HUES6 (cell line): Measurements from ENCODE around the gene AFG3L2.
"Not testable (repeated sequence)": the region's sequence is repeated elsewhere in the genome, so short reads cannot be mapped to it uniquely, and the experiment has no call there.

Source experiments
- H3K27ac ChIP-seq: 2 replicates; pipeline ENCODE4 v1.7.0; 2013; ENCODE audit warnings: low read depth, mild to moderate bottlenecking, low read length, inconsistent platforms
- H3K27me3 ChIP-seq: 2 replicates; pipeline ENCODE4 v1.6.1; 2013; ENCODE audit warnings: low read length; ENCODE audit not compliant: control insufficient read depth, insufficient read depth
- H3K36me3 ChIP-seq: 2 replicates; pipeline ENCODE4 v1.6.1; 2013; ENCODE audit warnings: low read length; ENCODE audit not compliant: control insufficient read depth, insufficient read depth
- H3K4me1 ChIP-seq: 2 replicates; pipeline ENCODE4 v1.6.1; 2013; ENCODE audit warnings: low read length; ENCODE audit not compliant: control insufficient read depth, insufficient read depth
- H3K4me3 ChIP-seq: 2 replicates; pipeline ENCODE4 v1.5.1; 2013; ENCODE audit warnings: low read depth, low read length
- H3K9ac ChIP-seq: one replicate; pipeline ENCODE4 v1.6.1; 2013; ENCODE audit warnings: mild to moderate bottlenecking, low read length
- H3K9me3 ChIP-seq: 2 replicates; pipeline ENCODE4 v1.6.1; 2013; ENCODE audit warnings: low read depth, low read length; ENCODE audit not compliant: control insufficient read depth, insufficient read depth

The AFG3L2 gene

DNA sequence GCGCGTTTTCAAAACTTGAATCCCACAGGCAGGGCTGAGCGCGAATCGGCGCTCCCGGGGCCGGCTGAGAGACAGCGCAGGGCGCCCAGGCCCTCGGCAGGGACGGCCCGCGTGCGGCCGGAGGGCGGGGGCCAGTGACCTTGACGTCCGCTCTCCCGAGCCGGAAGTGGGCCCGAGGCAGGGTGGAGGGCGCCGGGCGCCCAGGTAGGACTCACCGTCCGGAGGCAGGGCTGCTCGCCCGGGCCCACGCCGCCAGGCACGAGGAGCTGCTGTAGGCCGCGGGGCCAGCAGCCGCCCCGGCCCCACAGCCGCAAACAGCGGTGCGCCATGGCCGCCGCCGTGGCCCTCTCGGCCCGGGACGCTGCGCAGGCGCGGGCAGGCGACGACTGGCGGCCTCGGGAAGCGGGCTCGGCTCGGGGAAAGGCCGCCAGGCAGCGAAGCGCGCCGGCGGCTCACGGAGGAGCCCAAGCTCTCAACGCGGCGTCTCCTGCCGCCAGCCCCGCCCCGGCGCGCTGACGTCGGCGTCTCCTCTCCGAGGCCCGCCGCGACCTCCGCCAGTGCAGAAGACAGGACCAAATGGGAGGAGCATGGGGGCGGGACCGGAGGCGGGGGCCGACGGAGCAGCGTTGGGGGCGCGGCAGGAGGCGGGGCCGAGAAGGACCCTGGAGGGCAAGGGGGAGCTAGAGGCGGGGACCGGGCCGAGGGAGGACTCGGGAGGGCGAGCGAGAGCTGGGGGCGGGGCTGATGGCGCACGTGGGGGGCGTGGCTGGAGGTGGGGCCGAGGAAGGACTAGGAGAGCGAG, at the start of gene AFG3L2:
Gene AFG3L2 (minus strand): TSS at position 474 of the 802 bp plus-strand sequence. CDS start 145 bp downstream, at position 329.
- peak within 1 kb of the TSS; percentile 96 for H3K9ac ChIP-seq
- peak within 1 kb of the TSS; percentile 85 for H3K27ac ChIP-seq
- H3K27me3 ChIP-seq, result no peaks in the 10 kb centered on the region
- H3K9me3 ChIP-seq, result no peaks in the 10 kb centered on the region
- peak within 1 kb of the TSS; percentile 83 for H3K4me3 ChIP-seq
- H3K4me1 ChIP-seq, result peaks cover 25% of the 10 kb centered on the region; the same call in 1 of the 2 replicates
- H3K36me3 ChIP-seq, result no peaks in the 10 kb centered on the region

DNA sequence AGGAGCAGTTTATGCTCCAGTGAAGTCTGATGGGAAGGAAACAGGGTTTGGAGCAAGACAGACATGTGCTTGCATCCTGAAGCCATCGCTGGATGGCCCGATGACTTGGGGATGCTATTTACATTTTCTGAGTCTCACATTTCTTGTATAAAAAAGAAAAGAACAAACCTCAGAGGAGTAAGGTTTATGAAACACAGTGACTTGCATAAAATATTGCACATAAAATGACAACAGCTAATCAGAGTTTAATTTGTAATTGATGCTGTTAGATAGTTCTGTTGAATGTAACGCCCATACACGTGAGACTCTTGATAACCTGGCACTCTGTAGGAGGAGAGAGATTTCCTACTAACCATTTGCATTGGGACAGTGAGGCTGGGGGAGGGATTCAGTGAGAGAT, 47.2 kb upstream of the AFG3L2 start:
- H3K27me3 ChIP-seq, result no peaks in the 10 kb centered on the region
- H3K36me3 ChIP-seq, result peaks cover 19% of the 10 kb centered on the region
- peaks cover 8% of the 10 kb centered on the region; the same call in 1 of the 2 replicates for H3K9me3 ChIP-seq

DNA sequence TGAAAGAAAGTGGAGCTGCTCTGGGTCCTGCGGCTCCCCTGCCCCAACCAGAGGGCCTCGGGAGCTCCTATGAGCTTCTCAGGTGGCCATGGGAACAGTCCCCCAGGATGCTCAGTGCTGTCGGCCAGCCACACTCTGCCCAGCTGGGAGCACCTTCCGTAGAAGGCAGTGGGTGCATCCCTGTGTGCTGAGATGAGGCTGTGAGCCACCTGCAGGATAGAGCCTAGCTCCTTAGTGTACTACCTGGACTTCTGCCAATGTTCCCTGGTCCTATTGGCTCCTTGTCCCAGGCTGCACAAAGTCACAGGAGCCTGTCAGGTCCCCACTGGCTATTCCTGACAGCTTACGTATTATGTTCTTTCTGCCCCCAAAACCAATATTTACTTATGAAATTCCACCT, 46.8 kb upstream of the AFG3L2 start:
- H3K27ac ChIP-seq, result no peak overlapping the region
- no peak overlapping the region for H3K9ac ChIP-seq
- H3K27me3 ChIP-seq, result no peaks in the 10 kb centered on the region
- peaks cover 8% of the 10 kb centered on the region; the same call in 1 of the 2 replicates for H3K9me3 ChIP-seq
- peaks cover 15% of the 10 kb centered on the region for H3K36me3 ChIP-seq
- H3K4me1 ChIP-seq, result peaks cover 5% of the 10 kb centered on the region
- no peak overlapping the region for H3K4me3 ChIP-seq

More for the DNA sequence above, 47.2 kb upstream of the AFG3L2 start:
- Histone ChIP-seq H3K4me1 (peaks cover 5% of the 10 kb centered on the region), H3K4me3 (no peak overlapping the region), H3K27ac (no peak overlapping the region), H3K9ac (no peak overlapping the region)

DNA sequence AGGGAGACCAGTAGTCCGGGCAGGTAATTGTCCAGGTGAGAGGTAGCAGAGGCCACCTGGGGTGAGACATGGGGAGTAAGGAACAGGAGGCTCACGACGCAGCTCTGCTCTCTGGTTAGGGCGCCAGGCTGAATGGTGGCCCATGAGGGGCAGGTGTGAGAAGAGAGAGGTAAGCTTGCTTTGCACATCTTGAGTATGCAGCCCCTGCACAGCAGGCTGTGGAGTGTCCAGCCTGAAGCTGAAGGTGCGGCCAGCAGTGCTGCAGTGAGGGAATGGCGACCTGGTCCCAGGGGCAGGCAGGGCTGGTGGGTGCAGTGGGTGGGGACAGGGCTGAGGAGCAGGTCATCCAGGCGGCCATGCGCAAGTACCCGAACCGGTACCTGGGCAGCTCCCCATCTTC, 46.4 kb upstream of the AFG3L2 start:
- H3K4me1 ChIP-seq, result peaks cover 5% of the 10 kb centered on the region
- no peak overlapping the region for H3K27ac ChIP-seq
- no peak overlapping the region for H3K9ac ChIP-seq
- peaks cover 8% of the 10 kb centered on the region; the same call in 1 of the 2 replicates for H3K9me3 ChIP-seq
- H3K4me3 ChIP-seq, result no peak overlapping the region
- no peaks in the 10 kb centered on the region for H3K27me3 ChIP-seq
- peaks cover 12% of the 10 kb centered on the region for H3K36me3 ChIP-seq

DNA sequence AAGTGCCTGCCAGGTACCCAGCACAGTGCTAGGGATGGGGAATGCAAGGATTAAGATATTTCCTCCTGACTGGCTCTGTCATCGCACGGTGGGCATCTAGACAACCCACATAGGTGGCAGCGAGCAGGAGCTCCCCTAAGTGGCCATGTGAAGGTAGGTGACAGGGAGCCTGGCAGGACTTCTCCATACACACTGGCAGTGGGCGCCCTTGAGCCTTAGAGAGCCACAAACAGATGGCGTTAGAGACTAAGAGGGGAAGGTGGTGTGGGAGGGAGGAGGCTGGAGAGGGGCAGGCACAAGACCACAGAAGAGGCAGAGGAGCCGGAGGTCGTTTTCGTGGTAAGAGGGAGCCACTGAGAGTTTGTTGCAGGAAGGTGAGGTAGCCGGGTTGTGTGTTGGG, 45.9 kb upstream of the AFG3L2 start:
- Histone ChIP-seq H3K36me3 (peaks cover 11% of the 10 kb centered on the region), H3K9me3 (peaks cover 7% of the 10 kb centered on the region; the same call in 1 of the 2 replicates), H3K27ac (no peak overlapping the region), H3K4me3 (no peak overlapping the region), H3K27me3 (no peaks in the 10 kb centered on the region), H3K9ac (no peak overlapping the region), H3K4me1 (peaks cover 5% of the 10 kb centered on the region)

DNA sequence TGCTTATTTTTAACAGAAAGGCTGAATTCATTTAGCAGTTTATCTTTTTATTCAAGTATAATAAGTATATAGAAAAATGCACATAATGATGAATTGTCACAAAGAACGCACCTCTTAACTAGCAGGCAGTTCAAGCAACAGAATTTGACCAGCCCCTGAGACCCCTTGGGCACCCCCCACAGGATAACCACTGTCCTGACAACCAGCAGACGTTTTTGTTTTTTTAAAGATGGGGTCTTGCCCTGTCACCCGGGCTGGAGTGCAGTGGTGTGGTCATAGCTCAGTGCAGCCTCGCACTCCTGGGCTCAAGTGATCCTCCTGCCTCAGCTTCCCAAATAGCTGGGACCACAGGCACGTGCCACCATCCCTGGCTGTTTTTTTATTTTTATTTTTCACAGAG, 44.7 kb upstream of the AFG3L2 start:
- no peaks in the 10 kb centered on the region for H3K27me3 ChIP-seq
- no peaks in the 10 kb centered on the region; the same call in 1 of the 2 replicates for H3K9me3 ChIP-seq
- H3K9ac ChIP-seq, result no peak overlapping the region
- H3K36me3 ChIP-seq, result peaks cover under 1% of the 10 kb centered on the region; the same call in 1 of the 2 replicates
- H3K4me1 ChIP-seq, result peaks cover 8% of the 10 kb centered on the region
- H3K27ac ChIP-seq, result no peak overlapping the region
- H3K4me3 ChIP-seq, result no peak overlapping the region

DNA sequence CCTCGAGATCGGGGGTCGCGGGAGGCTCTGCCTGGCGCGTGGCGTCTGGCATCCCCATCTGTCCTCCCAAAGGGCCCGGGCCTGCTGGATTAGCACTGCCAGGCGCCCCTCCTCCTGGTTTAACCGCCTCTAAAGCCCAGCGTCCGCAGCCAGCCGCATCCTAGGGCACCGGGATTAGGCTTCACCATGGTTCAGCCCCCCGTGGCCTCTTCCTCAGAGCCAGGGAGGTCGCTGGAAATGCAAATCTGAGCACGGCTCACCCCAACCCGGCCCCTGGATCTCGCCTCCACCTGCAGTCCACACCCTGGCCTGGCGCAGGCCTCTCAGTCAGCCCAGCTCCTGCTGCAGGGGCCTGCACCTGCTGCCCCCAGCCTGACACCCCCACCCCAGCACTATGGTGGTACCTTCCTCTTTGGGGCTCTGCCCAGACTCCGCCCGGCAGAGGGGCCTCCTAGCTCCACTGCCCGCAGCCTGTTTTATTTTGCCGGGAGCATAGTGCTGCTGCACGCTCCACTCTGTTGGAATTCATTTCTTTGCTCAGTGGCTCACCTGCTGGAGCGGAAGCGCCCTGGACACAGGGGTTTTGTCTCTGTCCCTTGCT, 43.9 kb upstream of the AFG3L2 start:
- Histone ChIP-seq H3K27ac (no peak overlapping the region), H3K9me3 (no peaks in the 10 kb centered on the region), H3K27me3 (no peaks in the 10 kb centered on the region), H3K4me3 (peak overlapping the region; percentile 45), H3K4me1 (peaks cover 10% of the 10 kb centered on the region), H3K9ac (peak overlapping the region; percentile 51), H3K36me3 (no peaks in the 10 kb centered on the region)

DNA sequence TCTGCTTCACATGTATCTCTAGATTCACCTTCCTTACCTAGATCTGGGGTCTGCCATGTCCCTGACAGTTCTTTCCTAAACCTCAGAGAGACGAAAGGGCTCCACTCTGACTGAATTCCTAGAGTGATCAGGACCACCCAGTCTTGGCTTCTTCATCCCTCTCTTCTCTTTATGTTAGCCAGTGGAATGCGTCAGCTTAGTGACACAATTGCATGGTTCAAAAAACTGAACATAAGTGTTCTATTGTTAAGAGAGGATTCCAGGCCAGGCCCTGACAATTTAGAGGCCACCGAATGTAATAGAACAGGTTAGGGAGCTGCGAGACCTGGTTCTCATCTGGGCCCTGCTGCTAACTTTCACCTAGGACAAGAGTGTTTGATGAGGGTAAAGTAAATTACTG, 40.7 kb upstream of the AFG3L2 start:
- Histone ChIP-seq H3K4me3 (no peak overlapping the region), H3K27ac (no peak overlapping the region), H3K4me1 (peaks cover 15% of the 10 kb centered on the region), H3K36me3 (no peaks in the 10 kb centered on the region), H3K9me3 (no peaks in the 10 kb centered on the region), H3K9ac (no peak overlapping the region), H3K27me3 (no peaks in the 10 kb centered on the region)

DNA sequence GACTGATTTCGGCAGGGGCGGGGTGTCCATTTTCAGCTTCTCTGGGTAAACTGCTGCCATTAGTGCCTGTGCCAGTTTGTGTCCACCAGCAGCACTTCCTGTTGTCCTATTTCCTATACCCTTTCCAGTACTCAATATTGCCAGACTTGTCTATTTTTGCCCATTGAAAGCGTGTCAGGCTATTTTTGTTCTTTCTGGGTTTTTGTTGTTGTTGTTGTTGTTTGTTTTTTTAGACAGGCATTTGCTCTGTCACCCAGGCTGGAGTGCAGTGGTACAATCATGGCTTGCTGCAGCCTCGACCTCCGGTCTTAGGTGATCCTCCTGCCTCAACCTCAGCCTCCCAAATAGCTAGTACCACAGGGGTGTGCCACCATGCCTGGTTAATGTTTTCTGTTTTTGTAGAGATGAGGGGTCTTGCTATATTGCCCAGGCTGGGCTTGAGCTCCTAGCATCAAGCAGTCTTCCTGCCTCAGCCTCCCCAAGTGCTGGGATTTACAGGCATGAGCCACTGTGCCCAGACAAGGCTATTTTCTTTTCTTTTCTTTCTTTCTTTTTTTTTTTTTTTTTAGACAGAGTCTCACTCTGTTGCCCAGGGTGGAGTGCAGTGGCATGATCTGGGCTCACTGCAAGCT, 39.2 kb upstream of the AFG3L2 start:
- H3K4me3 ChIP-seq, result no peak overlapping the region
- H3K27me3 ChIP-seq, result no peaks in the 10 kb centered on the region
- no peaks in the 10 kb centered on the region for H3K36me3 ChIP-seq
- no peak overlapping the region for H3K27ac ChIP-seq
- H3K9me3 ChIP-seq, result no peaks in the 10 kb centered on the region
- H3K9ac ChIP-seq, result no peak overlapping the region
- peaks cover 12% of the 10 kb centered on the region for H3K4me1 ChIP-seq

DNA sequence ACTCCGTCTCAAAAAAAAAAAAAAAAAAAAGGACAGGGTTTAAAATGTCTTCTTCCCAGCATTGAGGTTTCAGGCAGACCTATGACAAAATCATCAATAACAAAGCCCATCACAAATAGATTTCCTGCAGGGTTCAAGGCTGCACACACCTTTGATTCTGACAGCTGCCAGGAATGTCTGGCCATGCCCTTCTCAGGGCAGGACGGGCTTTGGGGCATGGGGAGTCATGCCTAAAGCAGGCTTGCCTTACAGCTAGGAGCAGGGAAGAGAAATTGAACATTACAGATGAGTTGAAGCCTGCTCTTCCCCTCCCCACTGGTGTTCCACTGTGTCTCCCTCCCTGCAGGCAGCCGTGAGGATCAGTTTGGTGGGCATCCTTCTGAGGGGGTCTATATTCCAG, 34.4 kb upstream of the AFG3L2 start:
- H3K27ac ChIP-seq, result no peak overlapping the region
- no peak overlapping the region for H3K4me3 ChIP-seq
- peaks cover 16% of the 10 kb centered on the region for H3K4me1 ChIP-seq
- no peak overlapping the region for H3K9ac ChIP-seq
- H3K27me3 ChIP-seq, result peaks cover 10% of the 10 kb centered on the region
- H3K9me3 ChIP-seq, result no peaks in the 10 kb centered on the region
- H3K36me3 ChIP-seq, result no peaks in the 10 kb centered on the region

DNA sequence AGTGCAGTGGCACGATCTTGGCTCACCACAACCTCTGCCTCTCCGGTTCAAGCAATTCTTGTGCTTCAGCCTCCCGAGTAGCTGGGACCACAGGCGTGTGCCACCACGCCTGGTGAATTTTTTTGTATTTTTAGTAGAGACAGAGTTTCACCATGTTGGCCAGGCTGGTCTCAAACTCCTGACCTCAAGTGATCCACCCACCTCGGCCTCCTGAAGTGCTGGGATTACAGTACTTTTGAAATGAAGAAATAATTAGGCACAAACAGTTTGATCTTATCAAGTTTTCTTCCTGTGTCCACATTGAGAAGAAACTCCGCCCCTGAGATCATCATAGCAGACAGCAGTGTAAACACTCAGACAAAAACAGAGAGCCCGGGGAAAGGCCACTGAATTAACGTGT, 33.7 kb upstream of the AFG3L2 start:
- Histone ChIP-seq H3K4me1 (peaks cover 13% of the 10 kb centered on the region), H3K27me3 (peaks cover 17% of the 10 kb centered on the region)
- not testable (repeated sequence) for H3K27ac ChIP-seq, H3K9me3 ChIP-seq, H3K9ac ChIP-seq, H3K36me3 ChIP-seq, H3K4me3 ChIP-seq
